WERI-Rb-1 (cell line): ENCODE results near the gene AP3B1.
"Not testable (repeated sequence)": the region's sequence is repeated elsewhere in the genome, so short reads cannot be mapped to it uniquely, and the experiment has no call there.

ENCODE experiments used
- DNase-seq: peaks from one replicate; pipeline ENCODE4 v3.0.0-alpha.2; 2020
- H3K27ac ChIP-seq: fragments of 250-450 bp; sonication (Bioruptor Pico); 2 replicates; pipeline ENCODE4 v1.5.1; 2020; ENCODE audit warnings: mild to moderate bottlenecking, moderate library complexity
- H3K27me3 ChIP-seq: fragments of 250-450 bp; sonication (Bioruptor Pico); 2 replicates; pipeline ENCODE4 v1.5.1; 2021; ENCODE audit warnings: mild to moderate bottlenecking, low read depth, moderate library complexity; ENCODE audit not compliant: insufficient read depth, severe bottlenecking
- H3K36me3 ChIP-seq: fragments of 250-450 bp; sonication (Bioruptor Pico); 2 replicates; pipeline ENCODE4 v1.5.1; 2020; ENCODE audit warnings: mild to moderate bottlenecking, moderate library complexity
- H3K4me3 ChIP-seq: 2 replicates; pipeline ENCODE4 v1.5.1; 2011; ENCODE audit warnings: low read depth, mild to moderate bottlenecking, control low read depth, low read length
- H3K9me3 ChIP-seq: fragments of 250-450 bp; sonication (Bioruptor Pico); 2 replicates; pipeline ENCODE4 v1.5.1; 2021; ENCODE audit warnings: mild to moderate bottlenecking, moderate library complexity; ENCODE audit not compliant: severe bottlenecking
- TF ChIP-seq, protein P1 (sequence below): IDR thresholded peaks from 2 replicates; pipeline ENCODE4 v1.5.1; 2011; ENCODE audit warnings: low read depth, mild to moderate bottlenecking, control low read depth, inconsistent platforms, low read length

Gene AP3B1

GRCh38 chr5:78056053-78056452 is 238.4 kb downstream of the AP3B1 start:
- Histone ChIP-seq H3K36me3 (no peaks in the 10 kb centered on the region), H3K27me3 (no peaks in the 10 kb centered on the region), H3K4me3 (no peak overlapping the region), H3K9me3 (no peaks in the 10 kb centered on the region), H3K27ac (no peak overlapping the region)
- TF ChIP-seq, protein P1, sequence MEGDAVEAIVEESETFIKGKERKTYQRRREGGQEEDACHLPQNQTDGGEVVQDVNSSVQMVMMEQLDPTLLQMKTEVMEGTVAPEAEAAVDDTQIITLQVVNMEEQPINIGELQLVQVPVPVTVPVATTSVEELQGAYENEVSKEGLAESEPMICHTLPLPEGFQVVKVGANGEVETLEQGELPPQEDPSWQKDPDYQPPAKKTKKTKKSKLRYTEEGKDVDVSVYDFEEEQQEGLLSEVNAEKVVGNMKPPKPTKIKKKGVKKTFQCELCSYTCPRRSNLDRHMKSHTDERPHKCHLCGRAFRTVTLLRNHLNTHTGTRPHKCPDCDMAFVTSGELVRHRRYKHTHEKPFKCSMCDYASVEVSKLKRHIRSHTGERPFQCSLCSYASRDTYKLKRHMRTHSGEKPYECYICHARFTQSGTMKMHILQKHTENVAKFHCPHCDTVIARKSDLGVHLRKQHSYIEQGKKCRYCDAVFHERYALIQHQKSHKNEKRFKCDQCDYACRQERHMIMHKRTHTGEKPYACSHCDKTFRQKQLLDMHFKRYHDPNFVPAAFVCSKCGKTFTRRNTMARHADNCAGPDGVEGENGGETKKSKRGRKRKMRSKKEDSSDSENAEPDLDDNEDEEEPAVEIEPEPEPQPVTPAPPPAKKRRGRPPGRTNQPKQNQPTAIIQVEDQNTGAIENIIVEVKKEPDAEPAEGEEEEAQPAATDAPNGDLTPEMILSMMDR, result no peak
- DNase-seq, result no peak

DNA sequence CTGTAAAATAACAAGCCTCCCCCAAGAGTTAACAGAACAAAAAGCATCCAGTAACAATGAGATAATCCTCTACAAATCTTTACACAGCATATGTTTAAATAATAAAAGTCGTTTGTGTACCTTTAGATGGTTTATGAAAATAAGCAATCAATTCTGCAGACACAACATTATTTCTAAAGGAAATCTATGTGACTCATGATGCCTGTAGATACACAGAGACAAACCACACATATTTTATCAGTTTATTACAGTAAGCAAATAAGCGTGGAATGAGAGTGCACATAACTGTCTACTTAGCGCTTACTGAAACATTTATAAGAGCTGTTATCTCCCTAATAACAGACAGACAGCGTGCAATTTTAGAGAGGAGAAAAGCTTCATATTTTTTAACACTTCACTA is 243.6 kb downstream of the AP3B1 start:
- H3K27ac ChIP-seq, result no peak overlapping the region
- H3K36me3 ChIP-seq, result no peaks in the 10 kb centered on the region; the same call in 1 of the 2 replicates
- H3K4me3 ChIP-seq, result no peak overlapping the region
- DNase-seq, result no peak
- TF ChIP-seq, protein P1, result no peak
- no peaks in the 10 kb centered on the region for H3K27me3 ChIP-seq
- H3K9me3 ChIP-seq, result no peaks in the 10 kb centered on the region

DNA sequence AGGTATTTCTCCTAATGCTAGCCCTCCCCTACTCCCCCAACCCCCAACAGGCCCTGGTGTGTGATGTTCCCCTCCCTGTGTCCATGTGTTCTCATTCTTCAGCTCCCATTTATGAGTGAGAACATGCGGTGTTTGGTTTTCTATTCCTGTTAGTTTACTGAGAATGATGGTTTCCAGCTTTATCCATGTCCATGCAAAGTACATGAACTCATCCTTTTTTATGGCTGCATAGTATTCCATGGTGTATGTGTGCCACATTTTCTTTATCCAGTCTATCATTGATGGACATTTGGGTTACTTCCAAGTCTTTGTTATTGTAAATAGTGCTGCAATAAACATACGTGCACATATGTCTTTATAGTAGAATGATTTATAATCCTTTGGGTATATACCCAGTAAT is 247.7 kb downstream of the AP3B1 start:
- not testable (repeated sequence) for DNase-seq, H3K9me3 ChIP-seq, H3K27ac ChIP-seq, H3K27me3 ChIP-seq, H3K36me3 ChIP-seq, H3K4me3 ChIP-seq

- H3K9me3 ChIP-seq, result no peaks in the 10 kb centered on the region
- TF ChIP-seq, protein P1, result no peak
These were observed 248.5 kb downstream of the AP3B1 start for GRCh38 chr5:78046006-78046405.

GRCh38 chr5:78041805-78042204 is 252.7 kb downstream of the AP3B1 start:
- peaks cover 10% of the 10 kb centered on the region; the same call in 1 of the 2 replicates for H3K36me3 ChIP-seq
- H3K9me3 ChIP-seq, result no peaks in the 10 kb centered on the region
- TF ChIP-seq, protein P1, result no peak
- H3K27ac ChIP-seq, result no peak overlapping the region
- H3K4me3 ChIP-seq, result no peak overlapping the region
- no peak for DNase-seq
- H3K27me3 ChIP-seq, result no peaks in the 10 kb centered on the region

More at GRCh38 chr5:78046006-78046405, 248.5 kb downstream of the AP3B1 start:
- no peaks in the 10 kb centered on the region for H3K27me3 ChIP-seq
- H3K27ac ChIP-seq, result no peak overlapping the region
- DNase-seq, result no peak
- no peak overlapping the region for H3K4me3 ChIP-seq
- H3K36me3 ChIP-seq, result no peaks in the 10 kb centered on the region; the same call in 1 of the 2 replicates

GRCh38 chr5:78025540-78025939 is 269.0 kb downstream of the AP3B1 start:
- Histone ChIP-seq H3K36me3 (no peaks in the 10 kb centered on the region), H3K27me3 (no peaks in the 10 kb centered on the region), H3K27ac (no peak overlapping the region), H3K9me3 (no peaks in the 10 kb centered on the region), H3K4me3 (no peak overlapping the region)
- no peak for DNase-seq
- TF ChIP-seq, protein P1, result no peak
